ENCODE results near the gene GAS2L1.

DNA sequence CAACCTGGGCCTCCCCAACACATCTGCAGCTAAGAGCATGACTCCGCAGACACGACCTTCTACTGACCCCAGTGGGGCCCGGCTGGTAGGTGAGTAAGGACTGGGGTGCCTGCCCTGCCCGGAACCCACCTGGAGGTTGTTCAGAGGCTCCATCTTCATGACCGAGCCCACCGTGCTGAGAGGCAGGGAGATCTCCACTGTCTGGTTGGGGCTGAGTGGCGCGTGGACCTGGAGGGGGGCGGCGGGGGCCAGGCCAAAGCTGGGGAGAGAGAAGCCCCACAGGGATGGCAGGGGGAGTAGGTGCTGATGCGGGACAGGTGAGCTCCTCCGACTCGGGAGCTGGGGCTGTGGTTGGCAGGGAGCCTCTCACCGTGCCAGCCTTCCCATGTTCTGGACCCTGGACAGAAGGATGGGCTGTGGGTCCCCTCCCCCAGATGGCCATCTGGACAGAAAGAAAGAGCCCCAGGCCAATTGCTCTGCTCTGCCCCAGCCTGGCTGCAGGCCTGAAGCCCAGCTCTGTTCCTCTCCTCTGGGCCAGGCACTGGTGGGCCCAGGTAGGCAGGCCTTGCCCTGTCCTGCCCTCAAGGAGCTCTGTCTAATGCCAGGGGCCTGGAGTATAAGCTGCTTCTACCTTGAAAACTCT is 25.3 kb downstream of the GAS2L1 start:
- TF ChIP-seq, protein P1, sequence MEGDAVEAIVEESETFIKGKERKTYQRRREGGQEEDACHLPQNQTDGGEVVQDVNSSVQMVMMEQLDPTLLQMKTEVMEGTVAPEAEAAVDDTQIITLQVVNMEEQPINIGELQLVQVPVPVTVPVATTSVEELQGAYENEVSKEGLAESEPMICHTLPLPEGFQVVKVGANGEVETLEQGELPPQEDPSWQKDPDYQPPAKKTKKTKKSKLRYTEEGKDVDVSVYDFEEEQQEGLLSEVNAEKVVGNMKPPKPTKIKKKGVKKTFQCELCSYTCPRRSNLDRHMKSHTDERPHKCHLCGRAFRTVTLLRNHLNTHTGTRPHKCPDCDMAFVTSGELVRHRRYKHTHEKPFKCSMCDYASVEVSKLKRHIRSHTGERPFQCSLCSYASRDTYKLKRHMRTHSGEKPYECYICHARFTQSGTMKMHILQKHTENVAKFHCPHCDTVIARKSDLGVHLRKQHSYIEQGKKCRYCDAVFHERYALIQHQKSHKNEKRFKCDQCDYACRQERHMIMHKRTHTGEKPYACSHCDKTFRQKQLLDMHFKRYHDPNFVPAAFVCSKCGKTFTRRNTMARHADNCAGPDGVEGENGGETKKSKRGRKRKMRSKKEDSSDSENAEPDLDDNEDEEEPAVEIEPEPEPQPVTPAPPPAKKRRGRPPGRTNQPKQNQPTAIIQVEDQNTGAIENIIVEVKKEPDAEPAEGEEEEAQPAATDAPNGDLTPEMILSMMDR (IDR thresholded peaks at IDR 0.05): no peak
- TF ChIP-seq POLR2A (IDR thresholded peaks at IDR 0.05): no peak
